ENCODE measurements around the gene C17orf113.

DNA sequence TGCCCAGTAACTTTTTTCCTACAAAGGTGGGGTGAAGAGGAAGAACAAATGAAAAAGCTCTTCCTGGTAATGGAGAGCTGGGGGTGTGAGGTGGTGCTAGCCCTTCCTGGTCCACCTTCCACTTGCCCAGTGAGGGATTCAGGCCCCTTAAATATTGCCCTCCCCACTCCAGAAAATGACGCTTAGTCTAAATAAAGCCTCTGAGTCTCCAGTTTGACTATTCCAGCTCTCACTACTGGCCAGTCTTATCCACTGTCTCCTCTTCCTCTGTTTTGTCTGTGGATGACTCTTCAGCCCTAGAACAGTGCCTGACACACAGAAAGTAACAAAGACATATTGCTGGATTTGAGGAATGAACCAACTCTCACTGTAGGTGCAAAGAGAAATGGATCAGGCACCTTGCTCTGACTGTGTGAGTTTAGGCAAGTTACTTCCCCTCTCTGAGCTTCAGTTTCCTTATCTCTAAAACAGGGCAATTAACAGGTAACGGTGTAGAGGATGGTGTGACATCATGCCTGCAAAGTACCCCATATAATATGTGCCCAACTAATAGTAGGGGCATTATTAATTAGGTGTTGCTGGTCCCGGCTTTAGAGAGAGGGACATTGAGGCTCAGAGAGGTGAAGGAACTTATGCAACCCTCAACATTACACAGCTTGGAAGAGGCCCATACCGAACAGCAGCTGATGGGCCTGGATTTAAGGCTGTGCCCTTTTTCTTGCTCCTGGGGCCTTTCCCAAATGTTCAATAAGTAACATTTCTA lies 26.6 kb upstream of the C17orf113 start:
- TF ChIP-seq SATB2 (CRISPR knock-in tag; IDR thresholded peaks at IDR 0.05) (no peak), ATRX (CRISPR knock-in tag; IDR thresholded peaks at IDR 0.05; ENCODE audit: borderline replicate concordance) (no peak), ZNF777 (CRISPR knock-in tag; IDR thresholded peaks at IDR 0.05) (no peak)
- TF ChIP-seq, protein P1, sequence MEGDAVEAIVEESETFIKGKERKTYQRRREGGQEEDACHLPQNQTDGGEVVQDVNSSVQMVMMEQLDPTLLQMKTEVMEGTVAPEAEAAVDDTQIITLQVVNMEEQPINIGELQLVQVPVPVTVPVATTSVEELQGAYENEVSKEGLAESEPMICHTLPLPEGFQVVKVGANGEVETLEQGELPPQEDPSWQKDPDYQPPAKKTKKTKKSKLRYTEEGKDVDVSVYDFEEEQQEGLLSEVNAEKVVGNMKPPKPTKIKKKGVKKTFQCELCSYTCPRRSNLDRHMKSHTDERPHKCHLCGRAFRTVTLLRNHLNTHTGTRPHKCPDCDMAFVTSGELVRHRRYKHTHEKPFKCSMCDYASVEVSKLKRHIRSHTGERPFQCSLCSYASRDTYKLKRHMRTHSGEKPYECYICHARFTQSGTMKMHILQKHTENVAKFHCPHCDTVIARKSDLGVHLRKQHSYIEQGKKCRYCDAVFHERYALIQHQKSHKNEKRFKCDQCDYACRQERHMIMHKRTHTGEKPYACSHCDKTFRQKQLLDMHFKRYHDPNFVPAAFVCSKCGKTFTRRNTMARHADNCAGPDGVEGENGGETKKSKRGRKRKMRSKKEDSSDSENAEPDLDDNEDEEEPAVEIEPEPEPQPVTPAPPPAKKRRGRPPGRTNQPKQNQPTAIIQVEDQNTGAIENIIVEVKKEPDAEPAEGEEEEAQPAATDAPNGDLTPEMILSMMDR (CRISPR knock-in tag; IDR thresholded peaks at IDR 0.05) = no peak

All from HepG2 (cell line).